ENCODE results near the gene IFI44. TPM values are rescaled to one million over a fixed set of nuclear protein-coding genes. Genes with fewer than 3 reads are reported as not detected.
A peak's percentile ranks its signal among the peaks of the same experiment; 100 is the strongest.

The IFI44 gene
- total and polyA plus RNA-seq, 10 of the 15 experiments (the other 5 are each of a cell fraction or from before 2014, with no cell fraction given), result 37.7 to 272 (median 90.9) TPM

- H3K79me2 ChIP-seq (ENCODE audit: control insufficient read depth, insufficient read depth, low read length), result peaks cover 50% of the 10 kb centered on the region
- POLR2A ChIA-PET, result interaction anchor here (0.9 to 1.0 kb wide), 2 partner anchors 9 to 54 kb away, joined by 3 read pairs; no protein-coding TSS in a partner anchor
- RAD21 ChIA-PET (ENCODE audit: unreplicated experiment), result interaction anchor here (0.9 to 2.8 kb wide), 6 partner anchors 32 to 59 kb away, joined by 3 to 15 read pairs (median 10); no protein-coding TSS in a partner anchor
- no peak for DNase-seq (ENCODE audit: low read depth, low spot score)
- H3K36me3 ChIP-seq (ENCODE audit: control insufficient read depth in 2 of 2, insufficient read depth in 2 of 2, low read length in 1 of 2), result no peaks in the 10 kb centered on the region
- no peaks in the 10 kb centered on the region for H3K27me3 ChIP-seq (replicated peaks in 1 of 2; ENCODE audit: control insufficient read depth in 2 of 2, insufficient read depth in 2 of 2, low read length in 1 of 2)
- 80% methylated on average over 3 of the region's 3 CpGs for WGBS (ENCODE audit: insufficient coverage, insufficient replicate concordance, low lambda C conversion rate, missing lambda C conversion rate)
- no TSS peak for BruUV-seq (replicated peaks)
- no peaks in the 10 kb centered on the region for H4K20me1 ChIP-seq (ENCODE audit: control insufficient read depth, insufficient read depth)
- SMC1A ChIA-PET (ENCODE audit: uncharacterized antibody, unreplicated experiment), result interaction anchor here (0.7 to 2.7 kb wide), 5 partner anchors 19 to 474 kb away, joined by 3 to 32 read pairs (median 7); no protein-coding TSS in a partner anchor
- no peak for ATAC-seq
- no peaks in the 10 kb centered on the region for H3K9me3 ChIP-seq (replicated peaks; ENCODE audit: control insufficient read depth, insufficient read depth, low read length)
- H3K4me1 ChIP-seq (ENCODE audit: control insufficient read depth, insufficient read depth, low read length), result peaks cover 20% of the 10 kb centered on the region
- TF ChIP-seq, protein P1, sequence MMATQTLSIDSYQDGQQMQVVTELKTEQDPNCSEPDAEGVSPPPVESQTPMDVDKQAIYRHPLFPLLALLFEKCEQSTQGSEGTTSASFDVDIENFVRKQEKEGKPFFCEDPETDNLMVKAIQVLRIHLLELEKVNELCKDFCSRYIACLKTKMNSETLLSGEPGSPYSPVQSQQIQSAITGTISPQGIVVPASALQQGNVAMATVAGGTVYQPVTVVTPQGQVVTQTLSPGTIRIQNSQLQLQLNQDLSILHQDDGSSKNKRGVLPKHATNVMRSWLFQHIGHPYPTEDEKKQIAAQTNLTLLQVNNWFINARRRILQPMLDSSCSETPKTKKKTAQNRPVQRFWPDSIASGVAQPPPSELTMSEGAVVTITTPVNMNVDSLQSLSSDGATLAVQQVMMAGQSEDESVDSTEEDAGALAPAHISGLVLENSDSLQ (IDR thresholded peaks at IDR 0.05), result peak; percentile 51; the same call in 1 of the 2 replicates
- no peak for TF ChIP-seq SIN3A (IDR thresholded peaks at IDR 0.05; ENCODE audit: low read depth, low read length)
- intact Hi-C loops (cut with micrococcal nuclease; ENCODE audit: unreplicated experiment), result loop anchor here (10.0 kb wide), 1 partner anchor 426 kb away; no protein-coding TSS in a partner anchor
- CTCF ChIA-PET, result interaction anchor here (0.6 to 4.0 kb wide), 3 partner anchors 10 to 55 kb away, joined by 3 to 44 read pairs (median 6); no protein-coding TSS in a partner anchor
- H3K4me3 ChIP-seq, result 0 out of 2 replicates have a peak overlapping the region, but pooled peaks have one; percentile 85
- H3K4me2 ChIP-seq (ENCODE audit: control insufficient read depth, insufficient read depth), result peak overlapping the region; percentile 93
- in situ Hi-C loops (cut with MboI), result no loop called here
- peak overlapping the region; percentile 96 for H3K27ac ChIP-seq (ENCODE audit: control insufficient read depth, insufficient read depth)
- peak overlapping the region; percentile 86 for H3K9ac ChIP-seq (ENCODE audit: control insufficient read depth, insufficient read depth, low read length)
- H2AFZ ChIP-seq (ENCODE audit: control insufficient read depth, low read depth, low read length), result peak overlapping the region; percentile 75
- FAIRE-seq, result no peak
Measured at GRCh38 chr1:78619032-78619431, 30.6 kb upstream of the IFI44 start.

DNA sequence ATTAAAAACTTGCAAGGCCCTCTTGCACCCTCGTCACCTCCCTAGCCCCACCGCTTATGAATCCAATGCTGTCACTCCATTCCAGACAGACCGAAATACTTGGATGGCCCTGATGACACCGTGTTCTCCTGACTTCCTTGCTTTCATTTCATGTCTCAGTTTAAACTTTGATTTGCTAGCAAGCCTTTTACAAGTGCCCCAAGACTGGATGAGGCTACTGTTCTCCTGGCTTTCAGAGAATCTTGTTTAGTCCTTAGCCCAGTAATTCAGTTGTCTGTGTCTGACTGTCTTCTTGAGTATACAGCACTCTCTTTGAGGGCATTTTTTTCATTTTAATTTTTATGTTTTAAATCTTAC lies 30.2 kb upstream of the IFI44 start:
- POLR2A ChIA-PET, result interaction anchor here (0.8 to 3.5 kb wide), 7 partner anchors 8 to 56 kb away, joined by 3 to 32 read pairs (median 3); partner anchors contain the start of gene IFI44
- in situ Hi-C loops (cut with MboI), result no loop called here
- Histone ChIP-seq H3K36me3 (ENCODE audit: control insufficient read depth in 2 of 2, insufficient read depth in 2 of 2, low read length in 1 of 2) (no peaks in the 10 kb centered on the region), H4K20me1 (ENCODE audit: control insufficient read depth, insufficient read depth) (no peaks in the 10 kb centered on the region), H3K4me1 (ENCODE audit: control insufficient read depth, insufficient read depth, low read length) (peaks cover 20% of the 10 kb centered on the region), H3K79me2 (ENCODE audit: control insufficient read depth, insufficient read depth, low read length) (peaks cover 54% of the 10 kb centered on the region), H3K9ac (ENCODE audit: control insufficient read depth, insufficient read depth, low read length) (peak overlapping the region; percentile 86), H3K9me3 (replicated peaks; ENCODE audit: control insufficient read depth, insufficient read depth, low read length) (no peaks in the 10 kb centered on the region), H3K4me3 (peak overlapping the region; percentile 85), H2AFZ (ENCODE audit: control insufficient read depth, low read depth, low read length) (peak overlapping the region; percentile 75), H3K4me2 (ENCODE audit: control insufficient read depth, insufficient read depth) (peak overlapping the region; percentile 93), H3K27me3 (replicated peaks in 1 of 2; ENCODE audit: control insufficient read depth in 2 of 2, insufficient read depth in 2 of 2, low read length in 1 of 2) (no peaks in the 10 kb centered on the region), H3K27ac (ENCODE audit: control insufficient read depth, insufficient read depth) (peak overlapping the region; percentile 96)
- CTCF ChIA-PET, result interaction anchor here (0.6 to 4.0 kb wide), 8 partner anchors 10 to 58 kb away, joined by 3 to 44 read pairs (median 5); partner anchors contain the start of gene IFI44
- ATAC-seq (peak; percentile 7), DNase-seq (ENCODE audit: low read depth, low spot score) (no peak), FAIRE-seq (no peak)
- intact Hi-C loops (cut with micrococcal nuclease; ENCODE audit: unreplicated experiment), result loop anchor here (10.0 kb wide), 1 partner anchor 425 kb away; no protein-coding TSS in a partner anchor
- no peak for TF ChIP-seq NR2F1 (conservative IDR thresholded peaks at IDR 0.05)
- TF ChIP-seq CEBPB (IDR thresholded peaks at IDR 0.05; ENCODE audit: borderline replicate concordance in 1 of 2, low read depth in 2 of 2, low read length in 2 of 2), result no peak
- TF ChIP-seq RELA (IDR thresholded peaks at IDR 0.05; ENCODE audit: borderline replicate concordance, partially characterized antibody), result no peak
- no peak for TF ChIP-seq SMC3 (IDR thresholded peaks at IDR 0.05; ENCODE audit: borderline replicate concordance, low read length)
- TF ChIP-seq ASH2L (IDR thresholded peaks at IDR 0.05; ENCODE audit: borderline replicate concordance, low read depth), result no peak
- no peak for TF ChIP-seq IRF4 (IDR thresholded peaks at IDR 0.05; ENCODE audit: low read depth, low read length)
- peak; percentile 36; the same call in 1 of the 2 replicates for TF ChIP-seq TAF1 (IDR thresholded peaks at IDR 0.05; ENCODE audit: borderline replicate concordance, low read depth, low read length)
- no peak for TF ChIP-seq CEBPZ (IDR thresholded peaks at IDR 0.05; ENCODE audit: low read depth, low read length)
- no TSS peak for BruUV-seq (replicated peaks)
- RAD21 ChIA-PET (ENCODE audit: unreplicated experiment), result interaction anchor here (0.9 to 3.3 kb wide), 11 partner anchors 10 to 641 kb away, joined by 3 to 17 read pairs (median 7); partner anchors contain the start of genes DNAJB4 and IFI44
- SMC1A ChIA-PET (ENCODE audit: uncharacterized antibody, unreplicated experiment), result interaction anchor here (1.0 to 2.7 kb wide), 10 partner anchors 10 to 615 kb away, joined by 3 to 32 read pairs (median 10); partner anchors contain the start of genes DNAJB4 and IFI44
- WGBS (ENCODE audit: insufficient coverage, insufficient replicate concordance, low lambda C conversion rate, missing lambda C conversion rate), result 66% methylated on average over 4 of the region's 4 CpGs
